ENCODE measurements around the gene IKZF2.

DNA sequence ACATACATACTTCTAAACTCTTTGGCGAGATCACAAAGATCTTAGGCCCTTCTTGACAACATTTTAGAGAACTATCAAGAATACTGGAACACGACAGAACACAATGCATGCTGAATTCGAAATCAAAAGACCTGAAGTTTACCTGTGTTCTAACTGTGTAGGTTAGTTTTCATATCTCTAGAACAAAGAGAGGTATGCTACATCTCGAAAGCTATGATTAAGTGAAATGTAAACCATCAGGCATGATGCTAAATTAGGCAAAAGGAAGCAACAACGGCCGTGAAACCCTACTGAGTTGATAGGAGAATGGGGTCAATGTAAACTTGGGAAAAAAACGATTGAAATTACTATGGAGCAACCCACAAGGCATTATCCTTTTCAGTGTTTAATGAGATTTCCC, 43.7 kb downstream of the IKZF2 start:
- TF ChIP-seq, protein P1, sequence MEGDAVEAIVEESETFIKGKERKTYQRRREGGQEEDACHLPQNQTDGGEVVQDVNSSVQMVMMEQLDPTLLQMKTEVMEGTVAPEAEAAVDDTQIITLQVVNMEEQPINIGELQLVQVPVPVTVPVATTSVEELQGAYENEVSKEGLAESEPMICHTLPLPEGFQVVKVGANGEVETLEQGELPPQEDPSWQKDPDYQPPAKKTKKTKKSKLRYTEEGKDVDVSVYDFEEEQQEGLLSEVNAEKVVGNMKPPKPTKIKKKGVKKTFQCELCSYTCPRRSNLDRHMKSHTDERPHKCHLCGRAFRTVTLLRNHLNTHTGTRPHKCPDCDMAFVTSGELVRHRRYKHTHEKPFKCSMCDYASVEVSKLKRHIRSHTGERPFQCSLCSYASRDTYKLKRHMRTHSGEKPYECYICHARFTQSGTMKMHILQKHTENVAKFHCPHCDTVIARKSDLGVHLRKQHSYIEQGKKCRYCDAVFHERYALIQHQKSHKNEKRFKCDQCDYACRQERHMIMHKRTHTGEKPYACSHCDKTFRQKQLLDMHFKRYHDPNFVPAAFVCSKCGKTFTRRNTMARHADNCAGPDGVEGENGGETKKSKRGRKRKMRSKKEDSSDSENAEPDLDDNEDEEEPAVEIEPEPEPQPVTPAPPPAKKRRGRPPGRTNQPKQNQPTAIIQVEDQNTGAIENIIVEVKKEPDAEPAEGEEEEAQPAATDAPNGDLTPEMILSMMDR (IDR thresholded peaks at IDR 0.05), result no peak
- no peak for TF ChIP-seq EP300 (IDR thresholded peaks at IDR 0.05)

All from ovary (tissue), 3 donors.